A549 (cell line): ENCODE measurements around the gene CMTM1. TPM values are rescaled to one million over a fixed set of nuclear protein-coding genes. Genes with fewer than 3 reads are reported as not detected.

ENCODE experiments used
- ATOH8 ChIP-seq: fragments of 250-450 bp; sonication (Bioruptor Pico); IDR thresholded peaks from 2 replicates; pipeline ENCODE4 v1.5.0; 2020; ENCODE audit warnings: low read depth, mild to moderate bottlenecking, moderate library complexity
- BCL3 ChIP-seq: fragments of >200 bp; sonication (Bioruptor Twin); formaldehyde crosslinking; IDR thresholded peaks from 3 replicates; pipeline ENCODE4 v1.6.1; 2016
- BHLHE40 ChIP-seq: IDR thresholded peaks from 2 replicates; pipeline ENCODE4 v1.6.1; 2012; ENCODE audit warnings: low read depth, low read length, inconsistent platforms
- CBX8 ChIP-seq: fragments of 200-600 bp; sonication (generic); IDR thresholded peaks from 2 replicates; pipeline ENCODE4 v1.6.1; 2016
- CEBPB ChIP-seq, 2 experiments: fragments of >200 bp in 1 of 2; sonication (Bioruptor Twin) in 1 of 2; formaldehyde crosslinking in 1 of 2; IDR thresholded peaks; 2 replicates each; pipeline ENCODE4 v1.6.1; 2012 to 2016
- CHD2 ChIP-seq: fragments of 150-350 bp; IDR thresholded peaks from 2 replicates; pipeline ENCODE4 v1.6.1; 2014; ENCODE audit warnings: low read length; ENCODE audit not compliant: partially characterized antibody
- CHD4 ChIP-seq: fragments of 200-600 bp; sonication (generic); IDR thresholded peaks from 2 replicates; pipeline ENCODE4 v1.6.1; 2016; ENCODE audit warnings: antibody characterized with exemption, mild to moderate bottlenecking, borderline replicate concordance
- CTCF ChIP-seq: fragments of >200 bp; sonication (Bioruptor Twin); formaldehyde crosslinking; IDR thresholded peaks from 3 replicates; pipeline ENCODE4 v1.5.1; 2016
- E2F6 ChIP-seq: IDR thresholded peaks from 2 replicates; pipeline ENCODE4 v1.6.1; 2012; ENCODE audit warnings: low read depth, borderline replicate concordance
- EHF ChIP-seq: fragments of 250-450 bp; sonication (Bioruptor Pico); IDR thresholded peaks from 2 replicates; pipeline ENCODE4 v1.5.0; 2020; ENCODE audit warnings: mild to moderate bottlenecking
- EP300 ChIP-seq, 2 experiments: fragments of >200 bp; sonication (Bioruptor Twin); formaldehyde crosslinking; IDR thresholded peaks; 2 replicates in 1 of 2; 3 replicates in 1 of 2; pipeline ENCODE4 v1.6.1; 2016 to 2017
- FOSL2 ChIP-seq, 2 experiments: fragments of 450-650 bp in 1 of 2; fragments of >200 bp in 1 of 2; sonication (Bioruptor Twin) in 1 of 2; formaldehyde crosslinking; IDR thresholded peaks; 2 replicates each; pipeline versions ENCODE4 v1.5.0 to v1.6.1; 2016 to 2020; ENCODE audit warnings: mild to moderate bottlenecking in 1 of 2, moderate library complexity in 1 of 2
- FOXS1 ChIP-seq: fragments of 250-450 bp; sonication (Bioruptor Pico); IDR thresholded peaks from 2 replicates; pipeline ENCODE4 v1.5.0; 2020; ENCODE audit warnings: mild to moderate bottlenecking, moderate library complexity
- HEYL ChIP-seq: fragments of 250-450 bp; sonication (Bioruptor Pico); IDR thresholded peaks from 2 replicates; pipeline ENCODE4 v1.8.0; 2021; ENCODE audit warnings: mild to moderate bottlenecking, moderate library complexity
- JUN ChIP-seq, 2 experiments: fragments of >200 bp; sonication (Bioruptor Twin); formaldehyde crosslinking; IDR thresholded peaks; 2 replicates in 1 of 2; 3 replicates in 1 of 2; pipeline ENCODE4 v1.6.1; 2016 to 2017
- KDM1A ChIP-seq: fragments of 200-600 bp; sonication (generic); IDR thresholded peaks from 2 replicates; pipeline ENCODE4 v1.6.1; 2016; ENCODE audit warnings: low read depth, mild to moderate bottlenecking
- KDM5A ChIP-seq: fragments of 200-600 bp; sonication (generic); IDR thresholded peaks from 2 replicates; pipeline ENCODE4 v1.6.1; 2016; ENCODE audit warnings: antibody characterized with exemption, mild to moderate bottlenecking
- MAX ChIP-seq: IDR thresholded peaks from 2 replicates; pipeline ENCODE4 v1.6.1; 2012
- MAZ ChIP-seq: fragments of 150-350 bp; IDR thresholded peaks from 2 replicates; pipeline ENCODE4 v1.6.1; 2014; ENCODE audit warnings: antibody characterized with exemption, low read depth, low read length, borderline replicate concordance
- NFE2L2 ChIP-seq: fragments of 150-350 bp; conservative IDR thresholded peaks from 2 replicates; pipeline ENCODE4 v1.6.1; 2014; ENCODE audit warnings: low read length
- NR3C1 ChIP-seq: fragments of >200 bp; sonication (Bioruptor Twin); formaldehyde crosslinking; IDR thresholded peaks from 3 replicates; pipeline ENCODE4 v1.6.1; 2017
- PBX3 ChIP-seq: IDR thresholded peaks from 2 replicates; pipeline ENCODE4 v1.6.1; 2012
- PHF8 ChIP-seq: fragments of 200-600 bp; sonication (generic); IDR thresholded peaks from 2 replicates; pipeline ENCODE4 v1.6.1; 2016; ENCODE audit warnings: low read depth, mild to moderate bottlenecking, antibody characterized with exemption, moderate library complexity, borderline replicate concordance
- POLR2A ChIP-seq: IDR thresholded peaks from 2 replicates; pipeline ENCODE4 v1.6.1; 2012; ENCODE audit warnings: mild to moderate bottlenecking, low read length
- RAD21 ChIP-seq, 2 experiments: fragments of >200 bp in 1 of 2; sonication (Bioruptor Twin) in 1 of 2; formaldehyde crosslinking in 1 of 2; IDR thresholded peaks in 1 of 2; conservative IDR thresholded peaks in 1 of 2; 2 replicates in 1 of 2; 3 replicates in 1 of 2; pipeline ENCODE4 v1.6.1; 2012 to 2018; ENCODE audit warnings: inconsistent platforms in 1 of 2
- RCOR1 ChIP-seq: fragments of 150-350 bp; IDR thresholded peaks from 2 replicates; pipeline ENCODE4 v1.6.1; 2014; ENCODE audit warnings: antibody characterized with exemption, low read length, low read depth
- SREBF2 ChIP-seq: fragments of 450-650 bp; IDR thresholded peaks from 2 replicates; pipeline ENCODE4 v1.6.1; 2014; ENCODE audit warnings: mild to moderate bottlenecking, moderate library complexity
- TP53 ChIP-seq: fragments of 250-450 bp; sonication (Bioruptor Pico); IDR thresholded peaks from 2 replicates; pipeline ENCODE4 v1.5.0; 2021; ENCODE audit warnings: mild to moderate bottlenecking, moderate library complexity
- ZC3H11A ChIP-seq: fragments of 450-650 bp; IDR thresholded peaks from 2 replicates; pipeline ENCODE4 v1.6.1; 2014; ENCODE audit warnings: antibody characterized with exemption, mild to moderate bottlenecking
- ZNF302 ChIP-seq: fragments of 250-450 bp; sonication (Bioruptor Pico); IDR thresholded peaks from 2 replicates; pipeline ENCODE4 v1.9.0; 2021; ENCODE audit warnings: inconsistent platforms, mild to moderate bottlenecking, moderate library complexity
- polyA plus RNA-seq, 4 experiments: library from polyadenylated mRNA; depleted of rRNA in 3 of 4; stranded (reverse); fragments of >200 nt; fragmentation: RNase III in 1 of 4; extraction: RNeasy Plus Mini Kit Qiagen cat#74134 plus additional on column Dnase treatment in 1 of 4; gene quantifications; 2 replicates in 3 of 4; 3 replicates in 1 of 4; pipeline ENCODE4 v1.2.3, GENCODE V29; 2011 to 2017

Gene CMTM1
- polyA plus RNA-seq, 2 of the 4 experiments (the other 2 are of a cell fraction), result 1.3 to 1.9 TPM

GRCh38 chr16:66549284-66550131, 16.7 kb upstream of the CMTM1 start, which contains the start of gene TK2 (continued):
- TF ChIP-seq MAZ (no peak), EP300 (IDR thresholded peaks at IDR 0.05) (no peak), JUN (IDR thresholded peaks at IDR 0.05) (peak in 1 of 2 experiments; percentile 84; a peak in 4 of 5 replicates), CBX8 (no peak), CHD4 (0 out of 2 replicates have a peak, but pooled peaks have one; percentile 8), FOSL2 (IDR thresholded peaks at IDR 0.05) (no peak), FOSL2 (CRISPR knock-in tag; IDR thresholded peaks at IDR 0.05) (no peak), CHD2 (no peak), RAD21 (conservative IDR thresholded peaks at IDR 0.05 in 1 of 2, IDR thresholded peaks at IDR 0.05 in 1 of 2) (0 out of 5 replicates have a peak, but pooled peaks of 1 of the 2 experiments have one; percentile 19), POLR2A (peak; percentile 46), ATOH8 (CRISPR knock-in tag) (no peak), CEBPB (IDR thresholded peaks at IDR 0.05) (no peak), BCL3 (0 out of 3 replicates have a peak, but pooled peaks have one; percentile 31), HEYL (CRISPR knock-in tag) (no peak), KDM1A (no peak), CTCF (0 out of 3 replicates have a peak, but pooled peaks have one; percentile 17), FOXS1 (CRISPR knock-in tag) (no peak), KDM5A (no peak), RCOR1 (no peak), NFE2L2 (no peak), MAX (peak; percentile 46; the same call in 1 of the 2 replicates), ZNF302 (no peak), PBX3 (no peak), SREBF2 (no peak), E2F6 (no peak), BHLHE40 (no peak), EHF (no peak), NR3C1 (no peak), ZC3H11A (no peak), TP53 (0 out of 2 replicates have a peak, but pooled peaks have one; percentile 8), PHF8 (peak; percentile 96)
